Vagina (tissue), 2 donors: Measurements from ENCODE around the gene REM2. TPM values are rescaled to one million over a fixed set of nuclear protein-coding genes. Genes with fewer than 3 reads are reported as not detected.

ENCODE experiments used
- DNase-seq, 2 donors: peaks; one replicate each; pipeline ENCODE4 v3.0.0-alpha.2; 2017; ENCODE audit errors: extremely low spot score in 2 of 2
- H3K27ac ChIP-seq: fragments of 200-600 bp; sonication (generic); one replicate; pipeline ENCODE4 v1.5.1; 2019
- H3K27me3 ChIP-seq: fragments of 200-600 bp; sonication (generic); one replicate; pipeline ENCODE4 v1.5.1; 2019
- H3K36me3 ChIP-seq, 2 donors: fragments of 200-600 bp; sonication (generic); one replicate each; pipeline ENCODE4 v1.5.1; 2017 to 2019
- H3K4me1 ChIP-seq: fragments of 200-600 bp; sonication (generic); one replicate; pipeline ENCODE4 v1.5.1; 2019
- H3K4me3 ChIP-seq, 2 donors: fragments of 200-600 bp; sonication (generic); 1 replicate in 1 of 2; 2 replicates in 1 of 2; pipeline ENCODE4 v1.5.1; 2016 to 2019
- H3K9me3 ChIP-seq: fragments of 200-600 bp; sonication (generic); one replicate; pipeline ENCODE4 v1.5.1; 2019
- POLR2A ChIP-seq, 2 donors: fragments of 450-650 bp; IDR thresholded peaks; one replicate each; pipeline ENCODE4 v1.6.1; 2017; ENCODE audit warnings: antibody characterized with exemption in 2 of 2, mild to moderate bottlenecking in 2 of 2, moderate library complexity in 2 of 2
- POLR2AphosphoS5 ChIP-seq, 2 donors: sonication (generic); formaldehyde crosslinking; IDR thresholded peaks; one replicate each; pipeline ENCODE4 v1.9.0; 2017; ENCODE audit warnings: antibody characterized with exemption in 2 of 2, mild to moderate bottlenecking in 2 of 2, low read depth in 1 of 2; ENCODE audit not compliant: insufficient read depth in 1 of 2
- intact Hi-C: fragments of 100-400 bp; cut with DNase I; formaldehyde crosslinking; loops from one replicate; pipeline ENCODE4 v1.15.1; 2023
- small RNA-seq: library from RNA; depleted of rRNA; stranded (forward); fragments of <200 nt; gene quantifications from one replicate; pipeline ENCODE3, GENCODE V24; 2016
- total RNA-seq: library from RNA; depleted of rRNA; stranded (reverse); fragments of >200 nt; gene quantifications from one replicate; pipeline ENCODE4 v1.2.3, GENCODE V29; 2016
- TF ChIP-seq, protein P1 (sequence below), 3 experiments: fragments of 450-650 bp in 2 of 3; fragments of 200-600 bp in 1 of 3; sonication (generic) in 1 of 3; IDR thresholded peaks; one replicate each; pipeline ENCODE4 v1.5.1; 2017 to 2019; ENCODE audit warnings: antibody characterized with exemption in 3 of 3, mild to moderate bottlenecking in 2 of 3, moderate library complexity in 2 of 3

REM2 gene
- total RNA-seq, 1 donor from 2014 or later, result 3.9 TPM

DNA sequence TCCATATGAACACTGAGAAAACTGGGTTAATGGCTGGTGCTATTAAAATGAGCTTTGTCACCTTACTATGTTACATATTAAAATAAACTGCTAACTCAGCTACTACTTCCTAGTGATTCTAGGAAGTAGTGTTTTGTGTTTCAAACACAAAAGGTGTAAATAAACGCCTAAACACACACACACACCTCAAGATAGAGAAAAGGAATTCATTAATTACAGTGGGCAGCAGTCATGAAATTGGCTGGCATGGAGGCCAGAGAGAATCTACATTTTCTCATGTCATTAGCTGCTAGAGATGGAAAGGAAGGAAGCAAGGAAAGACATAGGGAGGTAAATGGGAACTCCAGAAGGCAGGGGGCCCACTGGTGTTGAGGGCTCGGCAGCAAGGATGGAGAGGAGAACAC lies 46.9 kb downstream of the REM2 start:
- DNase-seq, result no peak
- H3K4me3 ChIP-seq, result peak overlapping the region; percentile 17 to 92

DNA sequence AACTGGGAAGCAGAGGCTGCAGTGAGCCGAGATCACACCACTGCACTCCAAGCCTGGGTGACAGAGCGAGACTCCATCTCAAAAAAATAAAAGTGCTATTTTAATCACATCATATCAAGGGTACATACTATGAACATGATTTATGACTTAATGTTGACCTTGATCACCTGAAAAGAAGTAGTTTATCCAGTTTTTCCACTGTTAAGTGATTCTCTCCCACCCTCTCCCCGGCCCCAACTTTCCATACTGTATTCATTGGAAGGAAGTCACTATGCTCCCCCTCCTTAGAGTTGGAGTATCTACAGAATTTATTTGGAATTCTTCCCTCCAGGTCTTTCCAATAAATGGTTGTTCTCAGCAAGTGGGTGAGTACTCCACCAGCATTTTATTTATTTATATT lies 49.1 kb downstream of the REM2 start:
- Histone ChIP-seq H3K27me3 (no peaks in the 10 kb centered on the region), H3K36me3 (no peaks in the 10 kb centered on the region), H3K4me1 (peaks cover 20% of the 10 kb centered on the region), H3K4me3 (no peak overlapping the region), H3K9me3 (no peaks in the 10 kb centered on the region), H3K27ac (no peak overlapping the region)
- intact Hi-C loops, result loop anchor here (5.0 kb wide), 1 partner anchor 50 kb away; the partner anchor contains the start of gene AJUBA
- TF ChIP-seq, protein P1, sequence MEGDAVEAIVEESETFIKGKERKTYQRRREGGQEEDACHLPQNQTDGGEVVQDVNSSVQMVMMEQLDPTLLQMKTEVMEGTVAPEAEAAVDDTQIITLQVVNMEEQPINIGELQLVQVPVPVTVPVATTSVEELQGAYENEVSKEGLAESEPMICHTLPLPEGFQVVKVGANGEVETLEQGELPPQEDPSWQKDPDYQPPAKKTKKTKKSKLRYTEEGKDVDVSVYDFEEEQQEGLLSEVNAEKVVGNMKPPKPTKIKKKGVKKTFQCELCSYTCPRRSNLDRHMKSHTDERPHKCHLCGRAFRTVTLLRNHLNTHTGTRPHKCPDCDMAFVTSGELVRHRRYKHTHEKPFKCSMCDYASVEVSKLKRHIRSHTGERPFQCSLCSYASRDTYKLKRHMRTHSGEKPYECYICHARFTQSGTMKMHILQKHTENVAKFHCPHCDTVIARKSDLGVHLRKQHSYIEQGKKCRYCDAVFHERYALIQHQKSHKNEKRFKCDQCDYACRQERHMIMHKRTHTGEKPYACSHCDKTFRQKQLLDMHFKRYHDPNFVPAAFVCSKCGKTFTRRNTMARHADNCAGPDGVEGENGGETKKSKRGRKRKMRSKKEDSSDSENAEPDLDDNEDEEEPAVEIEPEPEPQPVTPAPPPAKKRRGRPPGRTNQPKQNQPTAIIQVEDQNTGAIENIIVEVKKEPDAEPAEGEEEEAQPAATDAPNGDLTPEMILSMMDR (IDR thresholded peaks at IDR 0.05), result no peak
- no peak for TF ChIP-seq POLR2A (IDR thresholded peaks at IDR 0.05)
- TF ChIP-seq POLR2AphosphoS5 (IDR thresholded peaks at IDR 0.05; ENCODE audit: insufficient read depth in 1 of 2, low read depth in 1 of 2), result no peak
- no peak for DNase-seq

More for the DNA sequence above, 46.9 kb downstream of the REM2 start:
- TF ChIP-seq, protein P1 (IDR thresholded peaks at IDR 0.05), result no peak
- TF ChIP-seq POLR2A (IDR thresholded peaks at IDR 0.05) (no peak), POLR2AphosphoS5 (IDR thresholded peaks at IDR 0.05; ENCODE audit: insufficient read depth in 1 of 2, low read depth in 1 of 2) (no peak)
- peaks cover 30% of the 10 kb centered on the region for H3K4me1 ChIP-seq
- H3K27me3 ChIP-seq, result no peaks in the 10 kb centered on the region
- intact Hi-C loops, result loop anchor here (5.0 kb wide), 1 partner anchor 52 kb away; the partner anchor contains the start of gene AJUBA
- H3K36me3 ChIP-seq, result peaks cover 0 to 11% of the 10 kb centered on the region in 2 donors
- no peaks in the 10 kb centered on the region for H3K9me3 ChIP-seq
- peak overlapping the region; percentile 91 for H3K27ac ChIP-seq

DNA sequence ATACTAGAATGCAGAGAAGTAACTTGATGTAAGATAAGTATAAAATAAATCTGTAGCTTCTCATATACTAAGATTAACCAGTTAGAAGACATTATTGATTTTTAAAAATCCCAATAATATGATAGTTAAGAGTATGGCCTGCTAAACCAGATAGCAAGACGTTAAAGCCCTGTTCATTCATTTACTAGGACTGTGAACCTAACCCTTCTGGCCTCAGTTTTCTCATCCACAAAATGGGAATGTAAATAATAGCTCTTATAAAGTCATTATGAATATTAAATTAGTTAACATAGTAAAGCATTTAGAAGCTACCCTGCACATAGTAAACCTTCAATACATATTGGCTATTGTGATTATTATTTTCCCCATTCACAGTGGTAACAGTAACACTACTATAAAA lies 52.1 kb downstream of the REM2 start:
- Histone ChIP-seq H3K9me3 (no peaks in the 10 kb centered on the region), H3K27ac (no peak overlapping the region), H3K36me3 (no peaks in the 10 kb centered on the region), H3K27me3 (no peaks in the 10 kb centered on the region), H3K4me3 (no peak overlapping the region), H3K4me1 (peaks cover 5% of the 10 kb centered on the region)
- TF ChIP-seq, protein P1 (IDR thresholded peaks at IDR 0.05), result no peak
- TF ChIP-seq POLR2A (IDR thresholded peaks at IDR 0.05), result no peak
- no peak for TF ChIP-seq POLR2AphosphoS5 (IDR thresholded peaks at IDR 0.05; ENCODE audit: insufficient read depth in 1 of 2, low read depth in 1 of 2)
- intact Hi-C loops, result no loop called here
- no peak for DNase-seq

Small RNA genes lying within 50 kb of the gene (small RNA-seq; reads per million reads assigned to genes)
- not detected for gene RF00019

Other genes starting within 250 kb of the REM2 start
- gene OR6J1, start 238.9 kb upstream of the REM2 start, total RNA-seq, result not detected
- 90.8 TPM for gene OXA1L, start 116.5 kb upstream of the REM2 start, total RNA-seq
- gene SLC7A7, start 67.8 kb upstream of the REM2 start, total RNA-seq, result 7.4 TPM
- 68.0 TPM for gene MRPL52, start 53.3 kb upstream of the REM2 start, total RNA-seq
- 187 TPM for gene MMP14, start 46.6 kb upstream of the REM2 start, total RNA-seq
- gene LRP10, start 11.5 kb upstream of the REM2 start, total RNA-seq, result 137 TPM
- gene RBM23, start 35.9 kb downstream of the REM2 start, total RNA-seq, result 68.5 TPM
- 65.6 TPM for gene PRMT5, start 46.2 kb downstream of the REM2 start, total RNA-seq
- gene HAUS4, start 73.9 kb downstream of the REM2 start, total RNA-seq, result 65.6 TPM
- gene AJUBA, start 99.3 kb downstream of the REM2 start, total RNA-seq, result 21.9 TPM
- gene C14orf93, start 126.9 kb downstream of the REM2 start, total RNA-seq, result 16.0 TPM
- 92.8 TPM for gene PSMB5, start 151.7 kb downstream of the REM2 start, total RNA-seq
- not detected for gene PSMB11, start 159.0 kb downstream of the REM2 start, total RNA-seq
- gene CDH24, start 174.3 kb downstream of the REM2 start, total RNA-seq, result 5.4 TPM
- 121 TPM for gene ACIN1, start 211.9 kb downstream of the REM2 start, total RNA-seq
- 13.8 TPM for gene C14orf119, start 212.3 kb downstream of the REM2 start, total RNA-seq
- gene CIROP, start 221.8 kb downstream of the REM2 start, total RNA-seq, result not detected
- not detected for gene CEBPE, start 236.0 kb downstream of the REM2 start, total RNA-seq